B cell (primary cell): ENCODE results near the gene HS3ST3A1.

ENCODE experiments used
- CTCF ChIP-seq: fragments of 200-600 bp; IDR thresholded peaks from one replicate; pipeline ENCODE4 v1.8.0; 2022; ENCODE audit warnings: antibody characterized with exemption, mild to moderate bottlenecking
- EZH2 ChIP-seq: IDR thresholded peaks from 2 replicates; pipeline ENCODE4 v1.6.1; 2012; ENCODE audit warnings: borderline replicate concordance, low read depth, mild to moderate bottlenecking, moderate library complexity, low read length; ENCODE audit not compliant: insufficient read depth, poor library complexity, severe bottlenecking

- TF ChIP-seq CTCF (no peak), EZH2 (no peak)
Measured at GRCh38 chr17:13541032-13541480, 60.7 kb downstream of the HS3ST3A1 start.
